Astrocyte (in vitro differentiated cells and primary cell): Measurements from ENCODE around the gene SLC25A26.

Source experiments
- EZH2 ChIP-seq: IDR thresholded peaks from 2 replicates; pipeline ENCODE4 v1.6.1; 2012; ENCODE audit warnings: mild to moderate bottlenecking, low read length, inconsistent platforms; ENCODE audit not compliant: insufficient read depth
- TF ChIP-seq, protein P1 (sequence below): IDR thresholded peaks from 2 replicates; pipeline ENCODE4 v1.5.1; 2011; ENCODE audit warnings: low read depth, mild to moderate bottlenecking, inconsistent platforms, low read length, moderate library complexity; ENCODE audit not compliant: insufficient read depth

DNA sequence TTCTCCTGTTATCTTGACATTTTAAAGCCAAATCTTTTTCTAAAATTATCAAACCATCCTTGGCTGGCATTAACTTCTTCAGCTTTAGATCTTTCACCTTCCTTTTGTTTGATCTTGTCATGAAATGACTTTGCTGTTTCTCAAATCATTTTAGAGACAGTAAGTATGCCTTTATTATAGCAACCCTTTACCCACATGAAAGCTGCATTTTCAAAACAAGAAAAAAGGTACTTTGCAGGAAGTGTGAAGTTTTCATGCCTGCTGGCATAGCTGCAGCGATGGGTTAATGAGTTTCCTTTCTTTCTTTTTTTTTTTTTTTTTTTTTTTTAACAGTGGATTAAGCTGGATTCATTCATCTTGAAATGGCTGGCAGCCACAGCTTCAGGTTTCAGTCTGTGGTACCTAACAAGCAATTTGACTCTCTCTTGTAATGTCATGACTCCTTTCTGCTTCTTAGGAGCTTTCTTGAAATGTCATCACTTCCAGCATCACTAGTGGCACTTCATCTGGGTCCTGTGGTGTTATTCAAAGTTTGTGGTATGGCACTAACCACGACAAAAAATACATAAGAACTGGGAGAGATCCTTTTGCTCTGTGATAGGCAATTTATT, 18.8 kb downstream of the SLC25A26 start:
- TF ChIP-seq, protein P1, sequence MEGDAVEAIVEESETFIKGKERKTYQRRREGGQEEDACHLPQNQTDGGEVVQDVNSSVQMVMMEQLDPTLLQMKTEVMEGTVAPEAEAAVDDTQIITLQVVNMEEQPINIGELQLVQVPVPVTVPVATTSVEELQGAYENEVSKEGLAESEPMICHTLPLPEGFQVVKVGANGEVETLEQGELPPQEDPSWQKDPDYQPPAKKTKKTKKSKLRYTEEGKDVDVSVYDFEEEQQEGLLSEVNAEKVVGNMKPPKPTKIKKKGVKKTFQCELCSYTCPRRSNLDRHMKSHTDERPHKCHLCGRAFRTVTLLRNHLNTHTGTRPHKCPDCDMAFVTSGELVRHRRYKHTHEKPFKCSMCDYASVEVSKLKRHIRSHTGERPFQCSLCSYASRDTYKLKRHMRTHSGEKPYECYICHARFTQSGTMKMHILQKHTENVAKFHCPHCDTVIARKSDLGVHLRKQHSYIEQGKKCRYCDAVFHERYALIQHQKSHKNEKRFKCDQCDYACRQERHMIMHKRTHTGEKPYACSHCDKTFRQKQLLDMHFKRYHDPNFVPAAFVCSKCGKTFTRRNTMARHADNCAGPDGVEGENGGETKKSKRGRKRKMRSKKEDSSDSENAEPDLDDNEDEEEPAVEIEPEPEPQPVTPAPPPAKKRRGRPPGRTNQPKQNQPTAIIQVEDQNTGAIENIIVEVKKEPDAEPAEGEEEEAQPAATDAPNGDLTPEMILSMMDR: no peak
- no peak for TF ChIP-seq EZH2
